Neural crest cell (in vitro differentiated cells): ENCODE data around the gene PIN1. TPM values are rescaled to one million over a fixed set of nuclear protein-coding genes. Genes with fewer than 3 reads are reported as not detected.

Experiments used
- DNase-seq: peaks from one replicate; pipeline ENCODE4 v3.0.0; 2021; ENCODE audit warnings: low read depth, mixed read lengths, low spot score
- H3K27ac Mint-ChIP-seq: one replicate; pipeline ENCODE4 v1.8.0; 2021; ENCODE audit warnings: mild to moderate bottlenecking, mixed read lengths; ENCODE audit not compliant: unreplicated experiment
- H3K27me3 Mint-ChIP-seq: 2 replicates; pipeline ENCODE4 v1.8.0; 2021; ENCODE audit warnings: low read depth, mild to moderate bottlenecking, mixed read lengths
- H3K36me3 Mint-ChIP-seq: 2 replicates; pipeline ENCODE4 v1.8.0; 2021; ENCODE audit warnings: low read depth, mild to moderate bottlenecking, mixed read lengths
- H3K4me1 Mint-ChIP-seq: 2 replicates; pipeline ENCODE4 v1.8.0; 2021; ENCODE audit warnings: mixed read lengths
- H3K4me3 Mint-ChIP-seq: one replicate; pipeline ENCODE4 v1.8.0; 2021; ENCODE audit warnings: mild to moderate bottlenecking, mixed read lengths
- H3K9me3 Mint-ChIP-seq: 2 replicates; pipeline ENCODE4 v1.8.0; 2021; ENCODE audit warnings: mixed read lengths
- total RNA-seq: library from RNA; stranded (reverse); gene quantifications from 2 replicates; pipeline ENCODE4 v1.2.1, GENCODE V29; 2021
- TF ChIP-seq, protein P1 (sequence below): fragments of 200-600 bp; sonication (generic); conservative IDR thresholded peaks from 2 replicates; pipeline ENCODE4 v1.5.0; 2021; ENCODE audit warnings: antibody characterized with exemption, mild to moderate bottlenecking

PIN1 gene
- total RNA-seq, 1 donor from 2014 or later = 117 TPM

DNA sequence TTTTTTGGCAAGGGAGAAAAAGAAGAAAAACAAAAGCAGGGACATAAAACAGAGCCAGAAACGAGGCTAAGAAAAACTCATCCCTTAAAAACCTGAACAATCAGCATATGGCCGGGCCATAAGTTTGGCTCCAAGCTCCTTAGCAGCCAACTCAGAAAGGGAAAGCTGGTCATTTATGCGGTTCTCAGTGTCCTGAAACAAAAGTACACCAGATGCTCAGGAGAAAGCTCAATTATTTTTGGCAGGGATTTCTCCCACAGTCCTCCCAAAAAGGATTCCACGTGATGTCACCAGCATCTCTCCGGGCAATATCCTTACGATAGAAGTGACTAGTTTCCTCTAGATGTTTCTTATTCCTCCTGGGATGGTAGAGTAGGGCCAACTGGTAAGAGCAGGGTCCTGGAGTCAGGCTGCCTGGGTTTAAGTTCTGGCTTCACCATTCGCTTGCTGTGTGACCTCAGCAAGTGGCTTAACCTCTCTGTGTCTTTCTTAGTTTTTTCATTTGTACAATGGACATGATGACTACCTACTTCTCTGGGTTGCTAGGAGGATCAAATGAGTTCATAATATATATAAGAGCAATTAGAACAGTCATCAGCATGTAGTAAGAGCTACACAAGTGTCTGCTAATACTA is 34.0 kb downstream of the PIN1 start:
- H3K4me1 Mint-ChIP-seq = no peaks in the 10 kb centered on the region
- no peak overlapping the region for H3K4me3 Mint-ChIP-seq
- H3K27me3 Mint-ChIP-seq = no peaks in the 10 kb centered on the region
- no peak for DNase-seq
- H3K36me3 Mint-ChIP-seq = no peaks in the 10 kb centered on the region
- H3K27ac Mint-ChIP-seq = no peak overlapping the region
- TF ChIP-seq, protein P1, sequence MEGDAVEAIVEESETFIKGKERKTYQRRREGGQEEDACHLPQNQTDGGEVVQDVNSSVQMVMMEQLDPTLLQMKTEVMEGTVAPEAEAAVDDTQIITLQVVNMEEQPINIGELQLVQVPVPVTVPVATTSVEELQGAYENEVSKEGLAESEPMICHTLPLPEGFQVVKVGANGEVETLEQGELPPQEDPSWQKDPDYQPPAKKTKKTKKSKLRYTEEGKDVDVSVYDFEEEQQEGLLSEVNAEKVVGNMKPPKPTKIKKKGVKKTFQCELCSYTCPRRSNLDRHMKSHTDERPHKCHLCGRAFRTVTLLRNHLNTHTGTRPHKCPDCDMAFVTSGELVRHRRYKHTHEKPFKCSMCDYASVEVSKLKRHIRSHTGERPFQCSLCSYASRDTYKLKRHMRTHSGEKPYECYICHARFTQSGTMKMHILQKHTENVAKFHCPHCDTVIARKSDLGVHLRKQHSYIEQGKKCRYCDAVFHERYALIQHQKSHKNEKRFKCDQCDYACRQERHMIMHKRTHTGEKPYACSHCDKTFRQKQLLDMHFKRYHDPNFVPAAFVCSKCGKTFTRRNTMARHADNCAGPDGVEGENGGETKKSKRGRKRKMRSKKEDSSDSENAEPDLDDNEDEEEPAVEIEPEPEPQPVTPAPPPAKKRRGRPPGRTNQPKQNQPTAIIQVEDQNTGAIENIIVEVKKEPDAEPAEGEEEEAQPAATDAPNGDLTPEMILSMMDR = no peak
- no peaks in the 10 kb centered on the region for H3K9me3 Mint-ChIP-seq

DNA sequence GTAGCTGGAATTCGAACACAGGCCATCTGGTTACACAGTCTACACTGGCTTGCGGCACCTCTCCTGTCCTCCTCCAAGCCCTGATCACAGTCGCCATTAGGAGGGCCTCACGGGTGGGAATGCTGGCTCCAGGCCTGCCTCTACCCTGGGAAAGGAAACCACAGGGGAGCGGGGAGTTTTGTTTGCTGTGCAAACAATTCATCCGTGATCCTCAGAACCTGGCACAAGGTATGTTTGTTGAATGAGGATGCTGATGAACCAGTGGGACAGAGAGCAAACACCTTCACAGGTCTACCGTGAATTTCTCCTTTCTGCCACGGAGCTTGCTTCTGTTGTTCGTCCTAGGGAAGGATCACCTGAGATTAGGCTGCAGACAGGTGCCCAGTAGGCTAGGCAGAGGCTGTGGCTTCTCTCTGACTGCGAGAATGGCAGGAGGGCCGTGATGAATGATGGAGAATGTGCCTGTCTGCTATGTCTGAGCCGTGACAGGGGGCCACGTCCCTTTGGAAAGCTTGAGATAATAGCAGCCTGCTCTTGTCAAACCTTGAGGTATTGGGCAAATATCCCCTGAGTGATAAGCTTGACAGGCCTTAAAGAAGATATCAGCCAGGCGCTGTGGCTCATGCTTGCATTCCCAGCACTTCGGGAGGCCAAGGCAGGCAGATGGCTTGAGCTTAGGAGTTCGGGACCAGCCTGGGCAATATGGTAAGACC is 36.7 kb downstream of the PIN1 start:
- Mint-ChIP-seq H3K4me3 (no peak overlapping the region), H3K4me1 (peaks cover 5% of the 10 kb centered on the region), H3K36me3 (no peaks in the 10 kb centered on the region), H3K9me3 (no peaks in the 10 kb centered on the region), H3K27me3 (no peaks in the 10 kb centered on the region), H3K27ac (no peak overlapping the region)
- TF ChIP-seq, protein P1 = no peak
- DNase-seq = no peak

DNA sequence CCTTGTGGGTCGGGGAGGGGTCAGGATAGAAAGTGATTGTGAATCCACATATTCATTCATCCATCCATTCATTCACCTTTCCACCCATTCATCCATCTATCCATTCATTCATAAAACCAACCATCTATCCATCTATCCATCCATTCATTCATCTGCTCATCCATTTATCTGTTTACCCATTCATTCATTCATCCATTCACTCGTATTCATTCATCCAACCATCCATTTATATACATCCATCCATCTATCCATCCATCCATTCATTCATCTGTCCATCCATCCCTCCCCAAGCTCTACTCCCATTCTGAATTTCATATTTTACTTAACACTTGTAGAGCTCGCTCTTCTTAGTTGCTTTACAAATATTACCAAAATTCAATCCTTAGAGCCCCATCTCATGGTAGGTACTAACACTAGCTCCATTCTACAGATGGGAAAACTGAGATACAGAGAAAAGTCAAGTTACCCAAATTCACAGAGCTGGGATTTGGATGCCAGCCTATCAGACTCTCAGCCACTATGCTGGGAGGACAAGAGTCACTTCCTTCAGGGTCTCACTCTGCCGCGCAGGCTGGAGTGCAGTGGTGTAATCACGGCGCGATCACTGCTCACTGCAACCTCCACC is 37.6 kb downstream of the PIN1 start:
- Mint-ChIP-seq H3K4me3 (no peak overlapping the region), H3K4me1 (peaks cover 5% of the 10 kb centered on the region), H3K36me3 (no peaks in the 10 kb centered on the region), H3K27me3 (no peaks in the 10 kb centered on the region), H3K27ac (no peak overlapping the region), H3K9me3 (no peaks in the 10 kb centered on the region)
- no peak for DNase-seq
- TF ChIP-seq, protein P1 = no peak

DNA sequence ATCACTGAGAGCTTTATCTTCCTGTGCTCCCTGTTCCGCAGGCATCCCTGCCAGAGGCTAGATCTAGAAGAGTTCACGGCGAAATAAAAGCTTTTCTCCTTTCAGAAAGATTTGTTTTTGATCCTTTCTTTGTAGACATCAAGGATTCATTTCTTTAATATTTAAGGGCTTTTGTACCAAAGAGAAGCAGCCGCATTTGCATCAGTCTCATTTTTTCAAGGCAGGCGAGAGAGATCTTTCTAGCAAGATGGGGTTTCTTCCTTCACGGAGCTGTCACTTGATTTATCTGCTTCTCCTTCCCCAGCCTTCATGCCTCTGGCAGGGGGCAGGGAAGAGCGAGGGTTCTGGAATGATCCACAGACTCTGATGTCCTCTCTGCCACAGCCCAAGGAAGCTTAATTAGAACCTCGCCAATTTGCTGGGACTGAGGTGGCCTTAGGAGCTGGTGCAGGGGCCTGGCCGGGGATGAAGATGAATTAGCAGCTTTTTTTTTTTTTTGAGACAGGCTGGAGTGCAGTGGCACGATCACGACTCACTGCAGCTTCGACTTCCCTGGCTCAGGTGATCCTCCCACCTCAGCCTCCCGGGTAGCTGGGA is 40.0 kb downstream of the PIN1 start:
- TF ChIP-seq, protein P1 = no peak
- Mint-ChIP-seq H3K27me3 (no peaks in the 10 kb centered on the region), H3K9me3 (no peaks in the 10 kb centered on the region), H3K4me1 (peaks cover 5% of the 10 kb centered on the region), H3K36me3 (no peaks in the 10 kb centered on the region), H3K4me3 (no peak overlapping the region), H3K27ac (no peak overlapping the region)
- no peak for DNase-seq

DNA sequence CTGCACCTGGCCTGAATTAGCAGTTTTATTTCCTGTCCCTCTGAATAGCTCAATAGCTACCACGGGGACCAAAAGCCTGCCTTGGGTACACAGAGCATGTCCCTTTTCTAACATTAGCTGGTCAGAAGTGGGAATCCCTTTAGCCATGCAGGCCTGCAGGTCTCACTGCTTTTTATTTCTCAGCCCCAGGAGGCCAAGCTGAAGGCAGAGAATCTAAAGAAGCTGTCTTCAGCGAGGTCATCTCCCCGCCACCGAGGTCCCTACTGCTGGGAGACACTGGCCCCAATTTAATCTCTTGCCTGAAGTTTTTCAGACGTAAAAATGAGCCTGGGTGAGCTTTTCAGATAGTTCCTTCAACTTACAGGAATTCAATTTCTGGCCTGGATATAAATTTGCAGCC is 40.7 kb downstream of the PIN1 start:
- no peaks in the 10 kb centered on the region for H3K27me3 Mint-ChIP-seq
- TF ChIP-seq, protein P1 = no peak
- no peak overlapping the region for H3K27ac Mint-ChIP-seq
- no peak overlapping the region for H3K4me3 Mint-ChIP-seq
- no peaks in the 10 kb centered on the region for H3K36me3 Mint-ChIP-seq
- no peaks in the 10 kb centered on the region for H3K9me3 Mint-ChIP-seq
- no peak for DNase-seq
- peaks cover 5% of the 10 kb centered on the region for H3K4me1 Mint-ChIP-seq
